Adrenal gland (tissue), 5 donors: Measurements from ENCODE around the gene RNU6-9.

Experiments
- POLR2A ChIP-seq, 2 donors: fragments of 450-650 bp; IDR thresholded peaks; one replicate each; pipeline ENCODE4 v1.6.1; 2017; ENCODE audit warnings: antibody characterized with exemption in 2 of 2, mild to moderate bottlenecking in 2 of 2, moderate library complexity in 1 of 2
- TF ChIP-seq, protein P1 (sequence below), 6 experiments: fragments of 450-650 bp in 4 of 6; fragments of 200-600 bp in 2 of 6; sonication (generic) in 1 of 6; IDR thresholded peaks; 1 replicate in 5 of 6; 2 replicates in 1 of 6; pipeline versions ENCODE4 v1.5.1 to v1.8.0; 2016 to 2021; ENCODE audit warnings: antibody characterized with exemption in 6 of 6, mild to moderate bottlenecking in 2 of 6, moderate library complexity in 1 of 6
- donor health status: DM: no; HTN: no; CAD: no.

GRCh38 chr19:896434-896833 lies 3.1 kb downstream of the RNU6-9 start:
- TF ChIP-seq POLR2A (IDR thresholded peaks at IDR 0.05): no peak
- TF ChIP-seq, protein P1, sequence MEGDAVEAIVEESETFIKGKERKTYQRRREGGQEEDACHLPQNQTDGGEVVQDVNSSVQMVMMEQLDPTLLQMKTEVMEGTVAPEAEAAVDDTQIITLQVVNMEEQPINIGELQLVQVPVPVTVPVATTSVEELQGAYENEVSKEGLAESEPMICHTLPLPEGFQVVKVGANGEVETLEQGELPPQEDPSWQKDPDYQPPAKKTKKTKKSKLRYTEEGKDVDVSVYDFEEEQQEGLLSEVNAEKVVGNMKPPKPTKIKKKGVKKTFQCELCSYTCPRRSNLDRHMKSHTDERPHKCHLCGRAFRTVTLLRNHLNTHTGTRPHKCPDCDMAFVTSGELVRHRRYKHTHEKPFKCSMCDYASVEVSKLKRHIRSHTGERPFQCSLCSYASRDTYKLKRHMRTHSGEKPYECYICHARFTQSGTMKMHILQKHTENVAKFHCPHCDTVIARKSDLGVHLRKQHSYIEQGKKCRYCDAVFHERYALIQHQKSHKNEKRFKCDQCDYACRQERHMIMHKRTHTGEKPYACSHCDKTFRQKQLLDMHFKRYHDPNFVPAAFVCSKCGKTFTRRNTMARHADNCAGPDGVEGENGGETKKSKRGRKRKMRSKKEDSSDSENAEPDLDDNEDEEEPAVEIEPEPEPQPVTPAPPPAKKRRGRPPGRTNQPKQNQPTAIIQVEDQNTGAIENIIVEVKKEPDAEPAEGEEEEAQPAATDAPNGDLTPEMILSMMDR (IDR thresholded peaks at IDR 0.05): no peak
